ENCODE results near the gene OTOF.

DNA sequence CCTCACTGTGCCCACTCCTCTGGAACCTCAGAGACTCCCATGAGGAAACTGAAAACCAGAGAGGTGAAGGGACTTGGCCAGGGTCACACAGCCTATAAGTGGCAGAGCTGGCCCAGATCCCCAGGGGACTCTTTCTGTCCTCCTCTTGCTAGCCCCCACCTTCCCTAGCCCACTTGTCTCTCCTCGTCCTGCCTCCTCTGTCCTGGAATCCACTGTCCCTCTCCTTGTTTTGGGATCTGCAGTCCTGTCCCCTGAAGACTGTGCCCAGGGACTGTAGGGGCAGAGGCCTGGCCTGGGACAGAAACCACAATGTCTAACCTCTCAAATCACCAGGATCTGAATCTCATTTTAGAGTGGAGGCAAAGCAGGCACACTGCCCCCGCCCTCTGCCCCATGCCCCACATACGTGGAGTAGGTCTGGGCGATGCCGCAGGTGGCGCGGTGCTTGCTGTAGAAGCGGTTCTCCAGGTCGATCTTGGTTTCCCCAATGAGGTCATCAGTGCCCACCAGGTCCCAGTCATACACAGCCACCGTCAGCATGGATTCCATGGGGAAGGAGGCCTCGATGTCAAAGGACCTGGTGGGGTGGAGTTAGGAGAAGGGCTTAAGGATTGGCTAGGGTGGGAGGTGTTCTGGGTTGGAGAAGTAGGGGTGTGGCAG lies 12.5 kb downstream of the OTOF start:
- TF ChIP-seq, protein P1, sequence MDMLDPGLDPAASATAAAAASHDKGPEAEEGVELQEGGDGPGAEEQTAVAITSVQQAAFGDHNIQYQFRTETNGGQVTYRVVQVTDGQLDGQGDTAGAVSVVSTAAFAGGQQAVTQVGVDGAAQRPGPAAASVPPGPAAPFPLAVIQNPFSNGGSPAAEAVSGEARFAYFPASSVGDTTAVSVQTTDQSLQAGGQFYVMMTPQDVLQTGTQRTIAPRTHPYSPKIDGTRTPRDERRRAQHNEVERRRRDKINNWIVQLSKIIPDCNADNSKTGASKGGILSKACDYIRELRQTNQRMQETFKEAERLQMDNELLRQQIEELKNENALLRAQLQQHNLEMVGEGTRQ (IDR thresholded peaks at IDR 0.05), result no peak
- TF ChIP-seq CBX8 (IDR thresholded peaks at IDR 0.05) (no peak), EHMT2 (IDR thresholded peaks at IDR 0.05; ENCODE audit: low read depth) (no peak), POLR2A (IDR thresholded peaks at IDR 0.05; ENCODE audit: low read length) (no peak), RNF2 (IDR thresholded peaks at IDR 0.05; ENCODE audit: borderline replicate concordance, low read depth) (no peak), EP300 (IDR thresholded peaks at IDR 0.05) (no peak), BHLHE40 (IDR thresholded peaks at IDR 0.05; ENCODE audit: low read depth, low read length) (no peak), SMC3 (IDR thresholded peaks at IDR 0.05) (no peak), HDAC2 (IDR thresholded peaks at IDR 0.05) (no peak), JUN (IDR thresholded peaks at IDR 0.05) (no peak), FOXS1 (CRISPR knock-in tag; IDR thresholded peaks at IDR 0.05) (no peak)
- TF ChIP-seq, protein P2, sequence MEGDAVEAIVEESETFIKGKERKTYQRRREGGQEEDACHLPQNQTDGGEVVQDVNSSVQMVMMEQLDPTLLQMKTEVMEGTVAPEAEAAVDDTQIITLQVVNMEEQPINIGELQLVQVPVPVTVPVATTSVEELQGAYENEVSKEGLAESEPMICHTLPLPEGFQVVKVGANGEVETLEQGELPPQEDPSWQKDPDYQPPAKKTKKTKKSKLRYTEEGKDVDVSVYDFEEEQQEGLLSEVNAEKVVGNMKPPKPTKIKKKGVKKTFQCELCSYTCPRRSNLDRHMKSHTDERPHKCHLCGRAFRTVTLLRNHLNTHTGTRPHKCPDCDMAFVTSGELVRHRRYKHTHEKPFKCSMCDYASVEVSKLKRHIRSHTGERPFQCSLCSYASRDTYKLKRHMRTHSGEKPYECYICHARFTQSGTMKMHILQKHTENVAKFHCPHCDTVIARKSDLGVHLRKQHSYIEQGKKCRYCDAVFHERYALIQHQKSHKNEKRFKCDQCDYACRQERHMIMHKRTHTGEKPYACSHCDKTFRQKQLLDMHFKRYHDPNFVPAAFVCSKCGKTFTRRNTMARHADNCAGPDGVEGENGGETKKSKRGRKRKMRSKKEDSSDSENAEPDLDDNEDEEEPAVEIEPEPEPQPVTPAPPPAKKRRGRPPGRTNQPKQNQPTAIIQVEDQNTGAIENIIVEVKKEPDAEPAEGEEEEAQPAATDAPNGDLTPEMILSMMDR (IDR thresholded peaks at IDR 0.05), result no peak

Measured in A549 (cell line).